K562 (cell line): ENCODE data around the gene KCNJ10. TPM values are rescaled to one million over a fixed set of nuclear protein-coding genes. Genes with fewer than 3 reads are reported as not detected.

Experiments used
- BRD9 ChIP-seq: fragments of 450-650 bp; IDR thresholded peaks from 2 replicates; pipeline ENCODE4 v1.6.1; 2018; ENCODE audit warnings: low read depth; ENCODE audit not compliant: partially characterized antibody
- CSDE1 ChIP-seq, 2 experiments: fragments of 450-650 bp; IDR thresholded peaks; 2 replicates each; pipeline ENCODE4 v1.6.1; 2016; ENCODE audit warnings: mild to moderate bottlenecking in 1 of 2
- CTCF ChIP-seq, 3 experiments: IDR thresholded peaks in 2 of 3; conservative IDR thresholded peaks in 1 of 3; 2 replicates each; pipeline ENCODE4 v1.5.1; 2011 to 2012; ENCODE audit warnings: low read length in 3 of 3, mild to moderate bottlenecking in 3 of 3, control low read depth in 2 of 3, improper control_type of control experiment in 1 of 3, inconsistent platforms in 1 of 3, low read depth in 1 of 3, mixed read lengths in 1 of 3, moderate library complexity in 1 of 3; ENCODE audit not compliant: insufficient read depth in 2 of 3
- FOXA1 ChIP-seq: fragments of 450-650 bp; IDR thresholded peaks from 2 replicates; pipeline ENCODE4 v1.6.1; 2016; ENCODE audit warnings: mild to moderate bottlenecking, borderline replicate concordance
- FOXK1 ChIP-seq: sonication (generic); formaldehyde crosslinking; IDR thresholded peaks from 2 replicates; pipeline ENCODE4 v1.8.0; 2022; ENCODE audit warnings: missing genetic modification reagents, mild to moderate bottlenecking, borderline replicate concordance
- HLTF ChIP-seq: fragments of 450-650 bp; IDR thresholded peaks from 2 replicates; pipeline ENCODE4 v1.6.1; 2016
- JUN ChIP-seq, 2 experiments: sonication (generic) in 1 of 2; formaldehyde crosslinking in 1 of 2; IDR thresholded peaks; 2 replicates each; pipeline versions ENCODE4 v1.6.1 to v1.8.0; 2012 to 2022; ENCODE audit warnings: borderline replicate concordance in 2 of 2, mild to moderate bottlenecking in 2 of 2, improper control_type of control experiment in 1 of 2, low read depth in 1 of 2, low read length in 1 of 2, missing genetic modification reagents in 1 of 2
- MAFF ChIP-seq: IDR thresholded peaks from 2 replicates; pipeline ENCODE4 v1.6.1; 2012; ENCODE audit warnings: low read length, improper control_type of control experiment
- MCM5 ChIP-seq: fragments of 450-650 bp; IDR thresholded peaks from 2 replicates; pipeline ENCODE4 v1.6.1; 2016; ENCODE audit warnings: low read depth
- MIER1 ChIP-seq: fragments of 450-650 bp; IDR thresholded peaks from 2 replicates; pipeline ENCODE4 v1.6.1; 2016; ENCODE audit warnings: antibody characterized with exemption, mild to moderate bottlenecking, low read depth
- NRF1 ChIP-seq, 2 experiments: fragments of 450-650 bp; IDR thresholded peaks in 1 of 2; conservative IDR thresholded peaks in 1 of 2; 2 replicates each; pipeline ENCODE4 v1.6.1; 2014; ENCODE audit warnings: mild to moderate bottlenecking in 2 of 2
- PATZ1 ChIP-seq: fragments of 250-450 bp; sonication (Bioruptor Pico); IDR thresholded peaks from 2 replicates; pipeline ENCODE4 v1.5.0; 2020; ENCODE audit warnings: mild to moderate bottlenecking, borderline replicate concordance
- POLR2AphosphoS5 ChIP-seq: IDR thresholded peaks from 2 replicates; pipeline ENCODE4 v1.6.1; 2011; ENCODE audit warnings: mild to moderate bottlenecking, low read depth, low read length, moderate library complexity; ENCODE audit not compliant: control insufficient read depth, insufficient read depth
- PYGO2 ChIP-seq: fragments of 450-650 bp; IDR thresholded peaks from 2 replicates; pipeline ENCODE4 v1.6.1; 2016; ENCODE audit warnings: mild to moderate bottlenecking, missing genetic modification characterization, moderate library complexity, missing compliant biosample characterization
- RB1 ChIP-seq: fragments of 450-650 bp; IDR thresholded peaks from 2 replicates; pipeline ENCODE4 v1.6.1; 2017; ENCODE audit warnings: low read depth, mild to moderate bottlenecking
- RFX1 ChIP-seq: fragments of 450-650 bp; IDR thresholded peaks from 2 replicates; pipeline ENCODE4 v1.6.1; 2016; ENCODE audit warnings: mild to moderate bottlenecking, moderate library complexity
- RUNX1 ChIP-seq: sonication (generic); IDR thresholded peaks from 2 replicates; pipeline ENCODE4 v1.6.1; 2016; ENCODE audit warnings: antibody characterized with exemption, low read depth
- SMAD2 ChIP-seq: fragments of 150-350 bp; IDR thresholded peaks from 2 replicates; pipeline ENCODE4 v1.6.1; 2014; ENCODE audit warnings: low read depth, mild to moderate bottlenecking, low read length
- SMARCE1 ChIP-seq: fragments of 450-650 bp; IDR thresholded peaks from 2 replicates; pipeline ENCODE4 v1.7.1; 2016; ENCODE audit warnings: mild to moderate bottlenecking
- UBTF ChIP-seq, 2 experiments: IDR thresholded peaks; 2 replicates each; pipeline ENCODE4 v1.6.1; 2012; ENCODE audit warnings: improper control_type of control experiment in 2 of 2, low read depth in 2 of 2, low read length in 2 of 2, borderline replicate concordance in 1 of 2
- XRCC4 ChIP-seq: IDR thresholded peaks from one replicate; pipeline ENCODE4 v1.6.1; 2011; ENCODE audit not compliant: insufficient read depth, insufficient read length; ENCODE audit errors: extremely low read depth
- ZNF699 ChIP-seq: fragments of 250-450 bp; sonication (Bioruptor Pico); IDR thresholded peaks from 2 replicates; pipeline ENCODE4 v1.8.0; 2021; ENCODE audit warnings: mild to moderate bottlenecking, moderate library complexity; ENCODE audit not compliant: insufficient replicate concordance
- ZNF778 ChIP-seq: fragments of 450-650 bp; formaldehyde crosslinking; IDR thresholded peaks from 2 replicates; pipeline ENCODE4 v1.4.0; 2020; ENCODE audit warnings: mild to moderate bottlenecking, moderate library complexity
- polyA plus RNA-seq, 8 experiments: library from polyadenylated mRNA; depleted of rRNA in 4 of 8; stranded (reverse) in 5 of 8; unstranded in 3 of 8; fragments of >200 nt; fragmentation: Nextera tagmentation in 2 of 8; fragmentation: Illumina TruSeq in 1 of 8; extraction: Ambion mirVana in 2 of 8; extraction: Trizol in 1 of 8; gene quantifications; 2 replicates each; pipeline versions ENCODE4 v1.2.1 to v1.2.3, GENCODE V29; 2011 to 2014; ENCODE audit warnings: inconsistent platforms in 1 of 8, missing spikeins in 1 of 8
- total RNA-seq, 7 experiments: library from RNA; depleted of rRNA in 6 of 7; stranded (reverse); fragments of >200 nt in 6 of 7; fragmentation: Illumina TruSeq in 2 of 7; extraction: Trizol in 2 of 7; gene quantifications; 2 replicates each; pipeline versions ENCODE4 v1.2.1 to v1.2.3, GENCODE V29; 2011 to 2021; ENCODE audit warnings: low replicate concordance in 1 of 7

KCNJ10 gene
- total and polyA plus RNA-seq, 9 of the 15 experiments (the other 6 are each of a cell fraction or from before 2014, with no cell fraction given) = 0.06 to 0.11 TPM; not detected in 7

- TF ChIP-seq CTCF (IDR thresholded peaks at IDR 0.05 in 2 of 3, conservative IDR thresholded peaks at IDR 0.05 in 1 of 3; ENCODE audit: insufficient read depth in 2 of 3, low read depth in 1 of 3, low read length in 3 of 3) (peak; percentile 95 to 97 (median 96)), PATZ1 (CRISPR knock-in tag) (no peak), MAFF (no peak), RUNX1 (no peak), SMARCE1 (no peak), XRCC4 (no peak), MIER1 (no peak), HLTF (0 out of 2 replicates have a peak, but pooled peaks have one; percentile 43), FOXK1 (CRISPR knock-in tag) (no peak), POLR2AphosphoS5 (no peak), UBTF (IDR thresholded peaks at IDR 0.05; ENCODE audit: borderline replicate concordance in 1 of 2, low read depth in 2 of 2, low read length in 2 of 2) (no peak), CSDE1 (IDR thresholded peaks at IDR 0.05) (no peak), BRD9 (no peak), SMAD2 (no peak), FOXA1 (no peak), ZNF699 (CRISPR knock-in tag) (no peak), MCM5 (no peak), JUN (IDR thresholded peaks at IDR 0.05; ENCODE audit: borderline replicate concordance, low read depth, low read length) (0 out of 2 replicates have a peak, but pooled peaks have one; percentile 50), JUN (CRISPR knock-in tag; IDR thresholded peaks at IDR 0.05; ENCODE audit: borderline replicate concordance) (no peak), RFX1 (no peak), NRF1 (conservative IDR thresholded peaks at IDR 0.05 in 1 of 2, IDR thresholded peaks at IDR 0.05 in 1 of 2) (no peak), PYGO2 (tag) (no peak), RB1 (peak; percentile 60; the same call in 1 of the 2 replicates), ZNF778 (CRISPR knock-in tag) (no peak)
Observed at GRCh38 chr1:160085686-160086455, 15.9 kb upstream of the KCNJ10 start (continued).
